Middle frontal gyrus (tissue), 1 donor: ENCODE data around the gene GIMAP6.
"Not testable (repeated sequence)": the region's sequence is repeated elsewhere in the genome, so short reads cannot be mapped to it uniquely, and the experiment has no call there.

ENCODE experiments used
- DNase-seq: peaks from one replicate; pipeline ENCODE4 v3.0.0-alpha.2; 2015; ENCODE audit warnings: low spot score; ENCODE audit errors: extremely low spot score

The GIMAP6 gene

DNA sequence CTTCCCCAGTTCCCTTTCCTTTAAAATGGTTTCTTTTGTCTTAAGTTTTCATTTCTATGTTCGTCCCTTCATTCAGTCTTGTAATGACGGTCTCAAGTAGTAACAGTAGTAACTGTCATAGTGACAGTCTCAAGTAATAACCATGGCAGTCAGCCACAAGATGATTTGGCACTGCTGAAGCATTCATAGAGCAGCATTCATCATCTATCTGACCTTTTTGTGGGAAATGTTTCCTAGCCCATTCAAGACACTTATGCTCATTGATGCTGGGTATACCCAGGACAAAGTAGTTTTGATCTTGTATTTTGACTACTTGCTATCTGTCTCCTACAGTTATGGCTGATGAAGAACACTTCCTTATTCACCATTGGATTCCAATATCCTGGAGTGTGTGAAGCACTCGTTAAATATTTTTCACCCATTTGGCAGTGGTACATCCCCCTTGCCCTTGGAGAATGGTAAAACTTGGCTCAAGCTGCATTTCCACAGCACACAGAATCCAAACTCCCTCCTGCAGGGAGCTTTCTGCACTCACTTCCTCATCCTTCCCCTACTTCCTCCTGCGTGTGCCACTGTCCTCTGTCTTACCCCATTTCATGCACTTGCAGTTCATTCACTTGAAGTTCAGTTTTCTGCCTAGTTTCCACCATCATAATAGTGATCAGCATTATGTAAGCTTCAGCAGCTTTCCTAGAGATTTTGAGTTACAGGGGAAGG lies 46.0 kb downstream of the GIMAP6 start:
- no peak for DNase-seq

DNA sequence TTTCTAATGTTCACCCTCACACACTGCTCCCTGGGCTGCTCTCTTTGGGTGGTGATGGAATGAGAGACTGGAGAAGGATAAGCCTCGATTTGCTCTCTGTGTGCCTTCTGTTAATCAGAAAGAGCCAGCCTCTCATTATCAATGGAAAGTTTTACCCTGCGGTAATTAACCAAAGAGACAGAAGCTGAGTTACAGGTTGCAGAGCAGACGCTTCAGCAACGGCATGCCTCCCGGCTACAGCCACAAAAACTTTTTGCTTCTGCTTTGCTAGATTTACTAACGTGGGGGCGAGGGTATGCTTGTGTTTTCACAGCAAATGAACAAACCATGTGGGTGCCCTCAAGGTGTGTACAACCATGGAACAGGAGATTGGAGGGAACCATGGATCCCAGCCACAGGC lies 47.0 kb downstream of the GIMAP6 start:
- DNase-seq: no peak

DNA sequence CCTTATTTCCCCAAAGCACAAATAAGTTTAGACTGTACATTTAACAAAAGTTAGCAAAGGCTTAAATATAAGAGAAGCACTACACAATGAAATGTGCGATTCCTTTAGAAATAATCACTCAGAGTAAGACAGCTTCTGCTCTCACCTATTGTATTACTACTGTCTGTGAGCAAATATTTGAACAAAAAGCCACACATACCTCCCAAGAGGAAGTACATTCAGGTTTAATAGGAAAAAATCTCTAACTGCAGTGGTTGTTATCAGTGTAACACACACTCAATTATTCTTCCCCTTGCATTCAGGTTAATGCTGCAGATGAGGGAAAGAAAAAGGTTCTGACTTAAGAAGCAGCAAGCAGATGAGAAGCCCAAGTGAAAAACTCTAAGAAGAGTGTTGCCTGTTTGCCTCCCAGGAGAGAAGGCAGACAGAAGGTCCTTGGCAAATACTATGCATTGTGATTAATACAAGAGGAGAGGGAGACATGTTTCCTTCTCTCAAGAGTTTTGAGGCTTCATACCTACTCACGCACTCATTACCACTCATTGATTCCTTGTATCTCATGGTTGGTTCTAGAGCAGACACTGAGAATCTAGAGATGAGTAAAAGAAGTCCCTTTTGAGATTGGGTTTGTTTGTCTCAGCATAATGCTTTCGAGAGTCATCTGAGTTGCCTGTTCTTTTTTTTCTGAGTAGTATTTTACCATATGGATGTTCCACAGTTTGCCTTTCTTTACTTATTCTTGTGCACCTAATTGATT lies 51.4 kb downstream of the GIMAP6 start:
- DNase-seq: no peak

DNA sequence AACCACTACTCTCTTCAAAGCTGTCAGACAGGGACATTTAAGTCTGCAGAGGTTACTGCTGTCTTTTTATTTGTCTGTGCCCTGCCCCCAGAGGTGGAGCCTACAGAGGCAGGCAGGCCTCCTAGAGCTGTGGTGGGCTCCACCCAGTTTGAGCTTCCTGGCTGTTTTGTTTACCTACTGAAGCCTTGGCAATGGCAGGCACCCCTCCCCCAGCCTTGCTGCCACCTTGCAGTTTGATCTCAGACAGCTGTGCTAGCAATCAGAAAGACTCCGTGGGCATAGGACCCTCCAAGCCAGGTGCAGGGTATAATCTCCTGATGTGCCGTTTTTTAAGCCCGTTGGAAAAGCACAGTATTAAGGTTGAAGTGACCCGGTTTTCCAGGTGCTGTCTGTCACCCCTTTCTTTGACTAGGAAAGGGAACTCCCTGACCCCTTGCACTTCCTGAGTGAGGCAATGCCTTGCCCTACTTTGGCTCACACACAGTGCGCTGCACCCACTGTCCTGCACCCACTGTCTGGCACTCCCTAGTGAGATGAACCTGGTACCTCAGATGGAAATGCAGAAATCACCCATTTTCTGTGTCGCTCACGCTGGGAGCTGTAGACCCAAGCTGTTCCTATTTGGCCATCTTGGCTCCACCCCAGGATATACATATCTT lies 52.1 kb downstream of the GIMAP6 start:
- not testable (repeated sequence) for DNase-seq
